Ramos (cell line): ENCODE results near the gene PPCDC.

Experiments used
- in situ Hi-C: fragments of 300-500 bp; cut with MboI; formaldehyde crosslinking; loops from one replicate; pipeline ENCODE4 v1.14.3; 2022; ENCODE audit warnings: low sequenced_read_pairs; ENCODE audit not compliant: unreplicated experiment

PPCDC gene

GRCh38 chr15:75008629-75009326 is 14.6 kb upstream of the PPCDC start:
- in situ Hi-C loops, result no loop called here

GRCh38 chr15:75016431-75016830 is 7.0 kb upstream of the PPCDC start:
- in situ Hi-C loops, result no loop called here

GRCh38 chr15:75019916-75020315 is 3.5 kb upstream of the PPCDC start:
- in situ Hi-C loops, result no loop called here

GRCh38 chr15:75021341-75021740 is 2.0 kb upstream of the PPCDC start:
- in situ Hi-C loops, result no loop called here

GRCh38 chr15:75022783-75023180 is 608 bp upstream of the PPCDC start:
- in situ Hi-C loops, result no loop called here

- in situ Hi-C loops, result no loop called here
These were observed 664 bp downstream of the PPCDC start for GRCh38 chr15:75023872-75024636.

GRCh38 chr15:75025107-75025506 is 1.7 kb downstream of the PPCDC start:
- in situ Hi-C loops, result no loop called here

GRCh38 chr15:75025548-75026260 is 2.3 kb downstream of the PPCDC start:
- in situ Hi-C loops, result no loop called here

- in situ Hi-C loops, result no loop called here
These were observed 4.2 kb downstream of the PPCDC start for GRCh38 chr15:75027551-75027950.

GRCh38 chr15:75028991-75029377 is 5.6 kb downstream of the PPCDC start:
- in situ Hi-C loops, result no loop called here

GRCh38 chr15:75029378-75030022 is 6.1 kb downstream of the PPCDC start:
- in situ Hi-C loops, result no loop called here

GRCh38 chr15:75030023-75030413 is 6.6 kb downstream of the PPCDC start:
- in situ Hi-C loops, result no loop called here

GRCh38 chr15:75030424-75030823 is 7.0 kb downstream of the PPCDC start:
- in situ Hi-C loops, result no loop called here

GRCh38 chr15:75031848-75032247 is 8.5 kb downstream of the PPCDC start:
- in situ Hi-C loops, result no loop called here

- in situ Hi-C loops, result no loop called here
These were observed 9.0 kb downstream of the PPCDC start for GRCh38 chr15:75032395-75032794.

- in situ Hi-C loops, result no loop called here
These were observed 10.4 kb downstream of the PPCDC start for GRCh38 chr15:75033809-75034208.

- in situ Hi-C loops, result no loop called here
These were observed 11.2 kb downstream of the PPCDC start for GRCh38 chr15:75034615-75035014.

- in situ Hi-C loops, result no loop called here
These were observed 12.8 kb downstream of the PPCDC start for GRCh38 chr15:75036212-75036616.

GRCh38 chr15:75037685-75038084 is 14.3 kb downstream of the PPCDC start:
- in situ Hi-C loops, result no loop called here

GRCh38 chr15:75038231-75038630 is 14.8 kb downstream of the PPCDC start:
- in situ Hi-C loops, result no loop called here
